HG03442 (cell line): ENCODE results near the gene EHMT1.
"Not testable (repeated sequence)": the region's sequence is repeated elsewhere in the genome, so short reads cannot be mapped to it uniquely, and the experiment has no call there.

Experiments
- ATAC-seq: cut with Tn5 transposase; IDR thresholded peaks from one replicate; pipeline ENCODE4 v1.9.1; 2021; ENCODE audit warnings: mild to moderate bottlenecking, moderate library complexity; ENCODE audit not compliant: unreplicated experiment

The EHMT1 gene

DNA sequence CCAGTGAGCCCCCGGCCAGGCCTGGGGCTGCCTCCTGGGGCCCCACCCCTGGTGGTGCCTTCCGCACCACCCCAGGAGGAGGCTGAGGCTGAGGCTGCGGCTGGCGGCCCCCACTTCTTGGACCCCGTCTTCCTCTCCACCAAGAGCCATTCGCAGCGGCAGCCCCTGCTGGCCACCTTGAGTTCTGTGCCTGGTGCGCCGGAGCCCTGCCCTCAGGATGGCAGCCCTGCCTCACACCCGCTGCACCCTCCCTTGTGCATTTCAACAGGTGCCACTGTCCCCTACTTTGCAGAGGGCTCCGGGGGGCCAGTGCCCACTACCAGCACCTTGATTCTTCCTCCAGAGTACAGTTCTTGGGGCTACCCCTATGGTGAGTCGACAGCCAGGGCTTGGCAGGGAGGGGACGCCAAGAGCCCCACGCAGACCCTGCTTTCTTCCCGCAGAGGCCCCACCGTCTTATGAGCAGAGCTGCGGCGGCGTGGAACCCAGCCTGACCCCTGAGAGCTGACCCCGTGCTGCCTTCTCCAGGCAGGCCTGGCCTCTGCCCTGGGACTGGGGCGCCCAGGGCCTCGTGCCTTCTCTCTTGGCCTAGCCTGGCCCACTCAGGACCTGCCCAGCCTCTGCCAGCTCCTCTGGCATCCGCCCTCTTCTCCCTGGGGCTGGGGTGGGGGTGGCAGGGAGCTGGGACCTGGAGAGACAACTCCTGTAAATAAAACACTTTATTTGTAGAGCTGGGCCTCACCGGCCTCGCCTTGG, 4.0 kb upstream of the EHMT1 start:
- ATAC-seq: no peak

DNA sequence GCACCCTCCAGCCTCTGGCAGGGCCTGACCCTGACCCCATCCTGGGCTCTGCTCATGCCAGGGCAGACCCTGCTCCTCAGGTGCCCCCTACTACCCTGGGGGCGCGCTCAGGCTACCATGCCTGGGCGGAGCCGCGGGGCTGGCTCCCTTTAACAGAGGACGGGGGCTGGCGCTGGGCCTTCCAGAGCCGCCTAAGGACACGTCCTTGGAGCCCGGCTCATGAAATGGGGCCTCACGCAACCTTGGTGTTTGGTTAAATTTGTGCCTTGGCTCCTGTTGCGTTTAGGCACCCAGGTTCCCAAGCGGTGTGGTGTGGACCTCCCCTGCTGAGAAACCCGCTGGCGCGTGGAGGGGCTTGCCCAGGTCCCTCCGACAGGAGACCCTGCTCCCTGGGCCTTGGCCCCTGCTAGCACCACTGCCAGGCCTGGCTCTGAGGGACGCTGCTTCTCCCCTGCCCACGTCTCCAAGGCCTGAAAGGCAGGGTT, 3.4 kb upstream of the EHMT1 start:
- no peak for ATAC-seq

DNA sequence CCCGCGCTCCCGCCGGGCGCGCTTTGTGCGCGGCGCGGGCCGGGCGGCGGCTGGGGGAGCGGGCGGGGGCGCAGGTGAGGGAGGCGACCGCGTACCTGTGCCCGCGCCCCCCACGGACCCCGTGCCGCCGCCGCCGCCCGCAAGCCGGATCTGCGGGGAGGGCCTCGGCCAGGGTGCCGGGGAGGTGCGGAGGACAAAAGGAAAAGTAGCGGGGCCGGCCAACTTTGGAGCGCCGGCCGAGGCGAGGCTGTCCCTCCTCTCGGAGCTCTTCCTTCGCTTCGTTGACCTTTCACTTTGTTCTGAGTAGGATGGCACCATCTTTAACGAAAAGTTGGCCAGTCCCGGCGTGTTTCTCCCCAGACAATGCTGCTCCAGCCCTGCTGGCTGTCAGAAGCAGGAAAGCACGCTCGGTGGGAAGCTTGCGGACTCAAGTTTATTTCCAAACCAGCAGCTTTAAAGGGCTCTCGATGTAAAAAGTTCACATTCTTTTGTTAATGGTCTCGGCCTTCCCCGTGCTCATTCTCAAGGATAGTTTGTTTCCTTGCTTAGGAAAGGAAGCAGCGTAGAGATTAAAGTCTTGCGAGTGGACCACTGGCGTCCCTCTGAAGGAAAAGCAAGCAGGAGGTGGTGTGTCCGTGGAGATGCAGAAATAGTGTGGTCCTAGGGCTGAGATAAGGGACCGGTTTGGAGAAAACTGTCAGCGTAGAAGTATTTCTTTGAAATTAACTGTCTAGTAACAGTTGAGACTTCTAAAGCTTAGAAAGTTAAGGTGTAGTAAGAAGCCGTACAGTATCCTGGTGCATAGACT, 639 bp downstream of the EHMT1 start:
- ATAC-seq: peak; percentile 24

DNA sequence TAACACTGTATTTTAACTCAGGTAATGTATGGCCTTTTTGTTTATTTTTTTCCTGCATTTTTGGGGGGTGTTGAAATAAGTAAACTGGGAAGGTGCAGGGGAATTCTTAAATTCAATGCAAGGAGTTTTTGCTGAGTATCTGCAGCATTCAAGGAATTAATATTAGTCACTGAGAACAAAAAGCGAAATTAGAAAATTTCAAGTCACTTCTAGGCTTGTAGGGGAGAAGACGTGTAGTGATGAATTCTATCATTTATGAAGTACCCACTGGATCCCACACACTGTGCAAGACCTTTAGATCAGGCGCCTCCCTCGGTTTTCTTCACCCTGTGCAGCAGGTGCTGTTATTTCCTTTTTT, 1.2 kb downstream of the EHMT1 start:
- no peak for ATAC-seq

DNA sequence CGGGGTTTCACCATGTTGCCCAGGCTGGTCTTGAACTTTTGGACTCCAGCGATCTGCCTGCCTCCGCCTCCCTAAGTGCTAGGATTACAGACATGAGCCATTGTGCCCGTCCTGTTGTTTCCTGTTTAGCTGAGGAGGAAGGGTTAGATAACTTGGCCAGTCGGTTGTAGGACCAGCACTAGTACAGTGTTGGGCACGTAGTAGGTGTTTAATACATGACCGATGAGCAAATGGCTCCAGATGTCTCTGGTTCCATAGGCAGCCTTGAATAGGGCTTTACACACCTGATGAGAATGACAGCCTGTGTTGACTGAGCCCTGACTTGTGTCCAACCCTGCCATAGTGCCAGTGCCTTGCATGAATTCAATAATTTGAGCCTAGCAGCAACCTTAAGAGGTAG, 1.8 kb downstream of the EHMT1 start:
- ATAC-seq: no peak

DNA sequence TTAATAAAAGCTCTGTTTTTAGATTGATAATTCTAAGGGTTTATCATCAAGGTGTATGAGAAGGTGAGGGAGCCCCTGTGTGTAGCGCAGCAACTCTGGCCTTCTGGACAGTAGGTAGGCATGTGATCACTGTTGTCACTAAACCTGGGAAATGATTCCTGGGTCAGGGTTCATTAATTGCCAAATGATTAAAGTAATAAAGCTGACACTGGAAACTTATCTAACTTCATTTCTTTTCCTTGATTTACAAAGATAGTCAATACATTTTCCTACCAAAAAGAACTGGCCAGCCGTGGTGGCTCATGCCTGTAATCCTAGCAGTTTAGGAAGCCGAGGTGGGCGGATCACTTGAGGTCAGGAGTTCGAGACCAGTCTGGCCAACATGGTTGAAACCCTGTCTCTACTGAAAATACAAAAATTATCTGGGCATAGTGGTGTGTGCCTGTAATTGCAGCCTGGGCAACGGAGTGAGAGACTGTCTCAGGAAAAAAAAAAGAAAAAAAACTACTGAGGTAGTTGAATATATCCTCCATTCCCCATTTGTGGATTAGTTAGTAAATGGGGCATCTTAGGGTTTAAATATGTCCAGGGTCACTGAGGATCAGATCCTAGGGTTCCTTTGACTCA, 2.4 kb downstream of the EHMT1 start:
- no peak for ATAC-seq

DNA sequence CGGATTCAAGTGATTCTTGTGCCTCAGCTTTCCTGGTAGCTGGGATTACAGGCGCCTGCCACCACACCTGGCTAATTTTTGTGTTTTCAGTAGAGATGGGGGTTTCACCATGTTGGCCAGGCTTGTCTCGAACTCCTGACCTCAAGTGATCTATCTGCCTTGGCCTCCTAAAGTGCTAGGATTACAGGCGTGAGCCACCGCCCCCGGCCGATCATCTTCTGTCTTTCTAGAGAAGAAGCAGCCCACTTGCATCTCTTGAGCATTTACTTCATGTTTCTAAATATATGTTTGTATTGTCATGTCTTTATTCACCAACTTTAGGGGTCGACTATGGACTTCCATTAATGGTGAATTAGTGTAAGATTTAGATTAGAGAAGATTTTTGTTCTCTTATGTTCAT, 3.4 kb downstream of the EHMT1 start:
- not testable (repeated sequence) for ATAC-seq

DNA sequence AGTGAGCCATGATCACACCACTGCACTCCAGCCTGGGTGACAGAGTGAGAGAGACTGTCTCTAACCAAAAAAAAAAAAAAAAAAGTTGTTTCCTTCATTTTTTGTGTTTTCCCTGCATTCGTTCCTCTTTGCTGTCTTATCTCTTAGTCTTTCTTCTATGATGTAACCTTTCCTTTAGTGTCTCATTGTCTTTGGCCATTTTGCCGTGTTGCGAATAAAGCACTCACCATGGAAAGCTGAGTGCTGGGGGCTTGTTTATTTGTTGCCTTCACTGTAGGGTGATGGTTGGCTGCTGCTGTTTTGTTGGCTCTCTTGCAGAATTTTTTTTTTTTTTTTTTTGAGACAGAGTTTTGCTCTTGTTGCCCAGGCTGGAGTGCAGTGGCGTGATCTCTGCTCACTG, 7.7 kb downstream of the EHMT1 start:
- ATAC-seq: no peak

DNA sequence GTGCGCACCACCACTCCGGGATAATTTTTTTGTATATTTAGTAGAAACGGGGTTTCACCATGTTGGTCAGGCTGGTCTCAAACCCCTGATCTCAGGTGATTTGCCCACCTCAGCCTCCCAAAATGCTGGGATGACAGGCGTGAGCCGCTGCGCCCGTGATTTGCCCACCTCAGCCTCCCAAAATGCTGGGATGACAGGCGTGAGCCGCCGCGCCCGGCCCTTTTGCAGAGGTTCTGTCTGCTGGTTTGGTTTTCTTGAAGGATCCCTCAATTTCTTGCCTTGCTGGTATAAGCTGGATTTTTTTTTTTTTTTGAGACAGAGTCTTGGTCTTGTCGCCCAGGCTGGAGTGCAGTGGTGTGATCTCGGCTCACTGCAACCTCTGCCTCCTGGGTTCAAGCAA, 8.6 kb downstream of the EHMT1 start:
- ATAC-seq: not testable (repeated sequence)

DNA sequence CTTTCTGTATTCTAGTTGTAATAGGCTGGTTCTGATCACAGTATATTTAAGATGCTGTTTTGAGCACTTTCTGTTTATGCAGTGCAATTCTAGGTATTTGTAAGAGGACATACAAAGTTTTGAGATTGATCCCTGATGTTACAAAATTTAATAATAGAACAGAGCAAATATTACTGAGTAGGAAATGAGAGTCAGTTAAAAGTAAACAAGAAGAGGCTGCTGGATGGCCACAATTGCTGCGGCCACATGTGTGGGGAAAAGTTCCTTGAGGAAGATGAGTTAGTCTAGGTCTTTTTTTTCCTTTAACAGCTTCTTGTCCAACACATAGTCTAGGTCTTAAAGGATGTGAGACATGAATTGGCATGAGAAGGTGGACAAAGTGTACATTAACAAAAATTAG, 11.3 kb downstream of the EHMT1 start:
- no peak for ATAC-seq

DNA sequence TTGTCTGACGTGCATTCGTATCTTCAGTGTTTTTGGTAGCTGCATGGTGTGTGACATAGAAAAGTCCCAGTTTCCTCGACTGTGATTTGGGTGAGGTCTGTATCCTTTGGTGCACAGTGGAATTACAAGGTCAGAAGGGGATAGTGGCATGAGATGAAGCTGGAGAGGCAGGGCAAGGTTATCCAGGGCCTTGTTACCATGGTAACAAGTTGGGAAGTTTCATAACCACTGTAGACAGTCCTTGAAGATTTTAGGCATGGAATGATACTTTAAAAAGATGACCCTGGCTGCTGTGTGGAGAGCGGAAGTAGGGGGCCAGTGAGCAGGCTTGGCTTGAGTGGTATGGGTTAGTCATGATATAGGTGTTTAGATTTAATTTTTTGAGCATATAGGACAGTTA, 11.9 kb downstream of the EHMT1 start:
- no peak for ATAC-seq

DNA sequence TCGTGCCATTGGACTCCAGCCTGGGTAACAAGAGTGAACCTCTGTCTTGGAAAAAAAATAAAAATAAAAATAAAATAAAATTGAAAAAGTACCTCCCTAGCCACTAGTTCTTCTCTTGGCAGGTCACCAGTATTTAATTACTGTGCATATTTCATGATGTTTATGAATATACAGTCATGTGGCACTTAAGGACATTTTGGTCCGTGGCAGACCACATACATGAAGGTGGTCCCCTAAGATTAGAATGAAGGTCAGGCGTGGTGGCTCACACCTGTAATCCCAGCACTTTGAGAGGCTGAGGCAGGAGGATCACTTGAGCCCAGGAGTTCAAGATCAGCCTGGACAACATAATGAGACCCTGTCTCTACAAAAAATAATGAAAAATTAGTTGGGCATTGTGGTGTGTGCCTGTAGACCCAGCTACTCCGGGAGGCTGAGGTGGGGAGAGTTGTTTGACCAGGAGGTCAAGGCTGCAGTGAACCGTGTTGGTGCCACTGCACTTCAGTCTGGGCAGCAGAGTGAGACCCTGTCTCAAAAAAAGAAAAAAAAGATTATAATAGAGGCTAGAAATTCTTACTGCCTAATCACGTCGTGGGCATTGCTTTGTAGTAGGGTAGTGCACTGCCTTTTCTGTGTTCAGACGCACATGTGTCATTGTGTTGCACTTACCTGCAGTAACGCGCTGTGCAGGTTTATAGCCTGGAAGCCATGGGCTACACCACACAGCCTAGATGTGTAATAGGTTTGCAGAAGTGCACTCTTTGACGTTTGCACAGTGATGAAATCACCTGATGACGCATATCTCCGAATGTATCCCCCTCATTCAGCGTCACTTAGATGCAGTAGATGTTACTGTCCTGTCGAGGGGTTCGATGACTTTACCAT, 12.8 kb downstream of the EHMT1 start:
- no peak for ATAC-seq

DNA sequence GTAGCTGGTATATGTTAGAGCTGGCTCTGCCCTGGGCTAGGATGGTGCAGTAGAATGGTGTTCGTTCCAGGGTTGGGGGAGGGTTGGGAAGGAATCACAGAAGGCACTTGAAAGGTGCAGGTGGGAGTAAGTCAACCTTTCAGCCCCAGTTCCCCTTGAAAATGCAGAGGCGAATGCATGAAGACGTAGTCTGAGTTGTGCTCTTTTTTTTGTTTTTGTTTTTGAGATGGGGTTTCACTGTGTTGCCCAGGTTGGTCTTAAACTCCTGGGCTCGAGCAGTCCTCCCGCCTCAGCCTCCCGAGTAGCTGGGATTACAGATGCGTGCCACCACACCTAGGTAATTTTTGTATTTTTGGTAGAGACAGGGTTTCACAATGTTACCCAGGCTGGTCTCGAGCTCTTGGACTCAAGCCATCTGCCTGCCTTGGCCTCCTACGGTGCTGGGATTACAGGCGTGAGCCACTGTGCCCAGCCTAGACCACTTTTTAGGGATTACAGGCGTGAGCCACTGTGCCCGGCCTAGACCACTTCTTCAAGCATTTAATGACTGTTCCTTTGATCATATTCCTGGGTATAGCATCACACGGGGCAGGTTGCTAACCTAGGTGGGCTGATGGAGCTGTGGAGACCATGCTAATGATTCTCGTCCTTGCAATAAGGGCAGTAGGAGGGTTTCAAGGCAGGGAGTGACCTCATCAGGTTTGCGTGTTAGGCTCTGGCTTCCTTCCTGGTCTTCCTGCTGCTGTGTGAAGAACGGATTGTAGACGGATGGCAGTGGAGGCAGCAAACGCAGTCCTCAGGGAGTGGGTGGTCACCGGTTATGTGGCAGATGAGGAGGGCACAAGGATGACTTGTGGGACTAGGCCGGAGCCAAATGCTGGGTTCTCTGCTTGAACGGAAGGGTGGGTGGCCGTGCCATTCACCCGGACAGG, 13.7 kb downstream of the EHMT1 start:
- no peak for ATAC-seq

DNA sequence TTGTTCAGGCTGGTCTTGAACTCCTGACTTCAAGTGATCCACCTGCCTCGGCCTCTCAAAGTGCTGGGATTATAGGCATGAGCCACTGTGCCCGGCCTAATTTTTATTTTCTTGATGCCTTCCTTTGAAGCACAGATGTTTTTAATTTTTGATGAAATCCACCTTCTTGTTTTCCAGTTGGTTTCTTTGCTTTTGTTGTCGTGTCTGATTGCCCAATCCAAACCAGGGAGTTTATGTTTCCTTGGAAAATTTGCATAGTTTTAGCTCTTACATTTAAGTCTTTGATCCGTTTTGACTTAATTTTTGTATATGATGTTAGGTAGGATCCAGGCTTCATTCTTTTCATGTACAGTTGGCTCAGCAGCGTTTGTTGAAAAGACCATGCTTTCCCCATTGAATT, 15.2 kb downstream of the EHMT1 start:
- no peak for ATAC-seq

DNA sequence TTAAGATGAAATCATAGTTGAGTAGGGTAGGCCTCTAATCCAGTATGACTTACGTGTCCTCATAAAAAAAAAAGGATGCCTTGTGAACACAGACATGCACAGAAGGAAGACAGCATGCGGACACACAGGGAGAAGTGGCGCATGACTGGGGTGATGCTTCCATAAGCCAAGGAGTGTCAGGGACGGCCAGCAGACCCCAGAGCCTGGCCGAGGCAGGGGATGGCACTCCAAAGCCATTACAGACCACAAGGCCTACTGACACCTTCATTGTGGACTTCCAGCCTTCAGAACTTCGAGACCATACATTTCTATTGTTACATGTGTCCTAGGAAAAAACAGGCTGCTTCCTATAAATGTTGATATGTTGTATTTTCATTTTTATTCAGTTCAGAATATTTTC, 19.9 kb downstream of the EHMT1 start:
- ATAC-seq: no peak

DNA sequence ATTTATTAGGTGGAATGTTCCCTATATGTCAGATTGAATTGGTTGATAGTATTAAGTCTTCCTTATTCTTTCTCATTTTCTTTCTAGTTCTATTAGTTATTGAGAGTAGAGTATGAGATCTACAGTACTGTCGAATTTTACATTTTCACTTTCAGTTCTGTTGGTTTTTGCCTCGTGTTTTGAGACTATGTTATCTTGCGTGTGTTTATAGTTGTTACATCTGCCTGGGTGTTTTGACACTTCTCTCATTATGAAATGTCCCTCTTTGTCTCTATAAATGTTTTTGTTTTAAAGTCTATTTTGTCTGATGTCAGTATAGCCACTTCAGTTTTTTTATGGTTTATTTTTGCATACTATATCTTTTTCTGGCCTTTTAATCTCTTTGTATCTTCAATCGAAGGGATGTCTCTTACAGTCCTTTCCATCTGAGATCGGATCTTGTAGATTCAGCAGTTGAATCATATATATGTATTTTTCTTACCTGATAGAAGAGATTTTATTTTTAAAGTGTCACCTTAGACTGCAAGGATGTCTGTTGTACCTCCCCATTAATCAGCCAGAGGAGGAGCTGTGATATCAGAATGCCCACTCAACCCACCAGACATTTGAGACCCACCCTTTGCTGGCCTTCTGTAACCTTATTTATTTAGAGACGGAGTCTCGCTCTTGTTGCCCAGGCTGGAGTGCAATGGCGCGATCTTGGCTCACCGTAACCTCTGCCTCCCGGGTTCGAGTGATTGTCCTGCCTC, 20.7 kb downstream of the EHMT1 start:
- no peak for ATAC-seq

DNA sequence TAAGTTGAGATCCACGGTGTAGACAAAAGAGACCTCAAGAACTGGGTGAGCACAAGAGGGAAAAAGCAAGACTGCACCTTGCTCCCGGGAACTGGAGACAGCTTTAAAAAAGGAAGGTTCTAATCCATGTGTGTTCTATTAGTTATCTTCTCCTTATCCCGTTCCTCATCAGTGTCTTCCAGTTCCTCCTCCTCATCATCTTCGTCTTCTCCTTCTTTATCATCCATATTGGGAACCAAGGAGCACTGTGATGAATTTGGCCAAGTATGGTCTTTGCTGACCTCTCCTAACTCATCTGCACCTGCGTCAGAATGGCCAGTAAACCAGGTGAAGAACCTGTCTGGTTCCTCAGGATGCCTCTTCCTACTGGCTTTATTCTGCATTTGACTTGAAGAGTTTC, 22.1 kb downstream of the EHMT1 start:
- ATAC-seq: no peak

DNA sequence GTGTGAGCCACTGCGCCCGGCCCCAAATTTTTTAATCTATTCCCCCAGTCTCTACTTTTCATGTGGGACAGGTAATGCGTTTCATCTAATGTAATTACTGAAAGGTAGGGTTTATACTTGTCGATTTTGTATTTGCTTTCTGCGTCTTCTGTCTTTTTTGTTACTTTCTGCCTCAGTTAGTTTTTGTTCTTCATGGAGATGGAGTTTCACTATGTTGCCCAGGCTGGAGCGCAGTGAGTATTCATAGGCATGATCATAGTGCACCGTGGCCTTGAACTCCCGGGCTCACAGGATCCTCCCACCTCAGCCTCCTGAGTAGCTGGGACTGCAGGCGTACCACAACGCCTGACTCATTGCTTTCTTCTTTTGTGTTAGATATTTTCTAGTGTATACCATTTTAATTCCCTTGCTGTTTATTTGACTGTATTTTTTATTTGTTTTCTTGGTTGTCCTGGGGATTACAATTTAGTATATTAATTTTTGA, 23.4 kb downstream of the EHMT1 start:
- no peak for ATAC-seq

DNA sequence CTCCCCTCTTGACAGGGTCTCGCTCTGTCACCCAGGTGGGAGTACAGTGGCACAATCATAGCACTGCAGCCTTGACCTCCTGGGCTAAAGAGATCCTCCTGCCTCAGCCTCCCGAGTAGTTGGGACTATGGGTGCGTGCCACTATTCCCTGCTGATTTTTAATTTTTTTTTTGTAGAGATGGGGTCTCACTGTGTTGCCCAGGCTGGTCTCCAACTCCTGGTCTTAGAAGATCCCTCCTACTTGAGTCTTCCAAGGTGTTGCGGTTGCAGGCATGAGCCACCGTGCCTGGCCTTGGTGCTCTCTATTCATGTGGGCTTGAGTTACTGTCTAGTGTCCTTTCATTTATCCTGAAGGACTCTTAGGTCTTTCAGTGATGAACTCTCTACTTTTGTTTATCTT, 24.1 kb downstream of the EHMT1 start:
- ATAC-seq: no peak
